HUES48 (cell line): ENCODE data around the gene ULK1.

Experiments
- H3K27ac ChIP-seq: one replicate; pipeline ENCODE4 v1.7.0; 2013; ENCODE audit warnings: low read depth, low read length, inconsistent platforms
- H3K27me3 ChIP-seq: 2 replicates; pipeline ENCODE4 v1.6.1; 2013; ENCODE audit warnings: mild to moderate bottlenecking, low read length; ENCODE audit not compliant: control insufficient read depth, insufficient read depth
- H3K36me3 ChIP-seq: 2 replicates; pipeline ENCODE4 v1.6.1; 2013; ENCODE audit warnings: low read length; ENCODE audit not compliant: control insufficient read depth, insufficient read depth
- H3K4me1 ChIP-seq: 2 replicates; pipeline ENCODE4 v1.6.1; 2013; ENCODE audit warnings: mild to moderate bottlenecking, low read length; ENCODE audit not compliant: control insufficient read depth, insufficient read depth
- H3K4me3 ChIP-seq: 2 replicates; pipeline ENCODE4 v1.5.1; 2013; ENCODE audit warnings: mild to moderate bottlenecking, low read depth, low read length
- H3K9ac ChIP-seq: 2 replicates; pipeline ENCODE4 v1.6.1; 2013; ENCODE audit warnings: mild to moderate bottlenecking, low read depth, low read length, moderate library complexity
- H3K9me3 ChIP-seq: 2 replicates; pipeline ENCODE4 v1.6.1; 2013; ENCODE audit warnings: low read length; ENCODE audit not compliant: control insufficient read depth, insufficient read depth

ULK1 gene

DNA sequence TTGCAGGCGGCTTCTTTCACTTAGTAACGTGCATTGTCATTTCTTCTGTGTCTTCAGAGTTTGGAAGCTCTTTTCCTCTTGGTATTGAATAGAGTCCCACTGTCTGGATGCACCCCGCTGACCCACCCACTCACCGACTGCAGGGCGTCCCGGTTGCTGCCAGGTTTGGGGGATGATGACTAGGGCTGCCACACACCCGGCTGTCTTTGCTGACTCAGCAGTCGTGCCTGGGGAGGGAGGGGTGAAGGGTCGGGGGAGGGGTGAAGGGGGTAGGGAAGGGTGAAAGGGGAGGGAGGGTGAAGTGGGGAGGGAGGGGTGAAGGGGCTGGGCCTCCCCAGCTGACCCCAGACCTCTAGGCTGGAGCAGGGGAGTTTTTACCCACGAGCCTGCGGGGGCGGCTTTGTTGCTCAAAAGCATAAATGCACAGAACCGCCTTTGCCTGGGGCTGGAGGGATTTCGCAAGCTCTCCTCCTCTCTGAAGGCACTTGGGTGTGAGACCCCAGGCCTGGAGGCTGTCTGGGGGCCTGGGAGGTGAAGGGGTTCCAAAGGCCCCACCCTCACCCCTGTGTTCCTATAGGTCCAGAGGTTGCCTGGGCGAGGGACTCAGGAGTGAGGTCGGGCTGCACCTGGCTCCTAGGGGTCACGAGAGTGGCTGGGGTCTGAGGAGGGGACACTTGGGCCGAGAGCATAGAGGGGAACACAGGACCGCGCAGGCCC, 31.3 kb upstream of the ULK1 start:
- no peak overlapping the region for H3K4me3 ChIP-seq
- peak overlapping the region; percentile 60 for H3K27ac ChIP-seq
- no peaks in the 10 kb centered on the region for H3K9me3 ChIP-seq
- H3K36me3 ChIP-seq, result no peaks in the 10 kb centered on the region
- peaks cover 19% of the 10 kb centered on the region for H3K4me1 ChIP-seq
- no peaks in the 10 kb centered on the region for H3K27me3 ChIP-seq
- H3K9ac ChIP-seq, result no peak overlapping the region

DNA sequence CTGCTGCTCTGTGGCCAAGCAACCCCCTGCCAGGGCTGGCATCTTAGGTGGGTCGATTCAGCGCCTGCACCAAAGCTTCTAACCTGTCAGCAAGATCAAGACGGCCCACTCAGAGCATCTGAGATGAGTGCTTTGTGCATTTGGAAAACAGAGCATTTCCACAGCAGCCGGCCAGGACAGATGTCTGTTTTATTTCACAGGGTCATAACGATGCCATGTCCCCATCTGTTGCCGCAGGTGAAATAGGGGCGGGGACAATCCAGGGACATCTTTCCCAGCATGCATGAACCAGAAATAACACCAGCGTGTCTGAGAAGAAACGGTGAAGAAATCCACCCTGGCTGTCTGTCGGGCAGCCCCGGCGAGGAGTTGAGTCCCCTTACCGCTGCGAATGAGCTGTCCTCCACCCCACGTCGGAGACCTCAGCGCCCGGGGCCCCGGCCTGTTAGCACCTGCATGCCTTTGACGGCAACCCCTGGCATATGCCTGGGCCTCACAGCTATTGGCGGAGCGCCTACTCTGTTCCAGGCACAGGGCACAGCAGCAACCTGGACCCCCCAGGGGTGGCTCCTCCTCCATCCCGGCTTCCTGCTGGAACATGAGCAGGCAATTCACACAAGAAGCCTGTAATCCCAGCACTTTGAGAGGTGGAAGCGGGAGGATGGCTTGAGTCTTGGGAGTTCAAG, 30.6 kb upstream of the ULK1 start:
- Histone ChIP-seq H3K9me3 (no peaks in the 10 kb centered on the region), H3K9ac (no peak overlapping the region), H3K27ac (peak overlapping the region; percentile 60), H3K4me1 (peaks cover 19% of the 10 kb centered on the region), H3K27me3 (no peaks in the 10 kb centered on the region), H3K36me3 (no peaks in the 10 kb centered on the region), H3K4me3 (no peak overlapping the region)

DNA sequence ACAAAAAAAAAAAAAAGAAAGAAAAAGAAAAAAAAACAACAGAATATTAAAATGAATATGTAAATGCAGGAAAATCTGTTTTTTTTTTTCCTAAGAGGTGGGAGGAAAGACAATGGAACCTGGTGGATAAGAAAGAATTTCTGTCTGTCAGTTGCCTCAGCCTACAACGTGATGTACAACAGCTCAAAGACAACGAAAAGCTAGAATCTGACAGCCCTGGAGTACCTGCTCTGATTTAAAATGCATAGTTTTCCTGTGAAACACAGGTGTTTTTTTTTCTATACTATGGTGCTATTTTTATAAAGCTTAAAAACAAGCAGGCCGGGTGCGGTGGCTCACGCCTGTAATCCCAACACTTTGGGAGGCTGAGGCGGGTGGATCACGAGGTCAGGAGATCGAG, 30.0 kb upstream of the ULK1 start:
- Histone ChIP-seq H3K27ac (no peak overlapping the region), H3K9ac (no peak overlapping the region), H3K36me3 (no peaks in the 10 kb centered on the region), H3K27me3 (no peaks in the 10 kb centered on the region), H3K4me1 (peaks cover 19% of the 10 kb centered on the region), H3K9me3 (no peaks in the 10 kb centered on the region), H3K4me3 (no peak overlapping the region)

DNA sequence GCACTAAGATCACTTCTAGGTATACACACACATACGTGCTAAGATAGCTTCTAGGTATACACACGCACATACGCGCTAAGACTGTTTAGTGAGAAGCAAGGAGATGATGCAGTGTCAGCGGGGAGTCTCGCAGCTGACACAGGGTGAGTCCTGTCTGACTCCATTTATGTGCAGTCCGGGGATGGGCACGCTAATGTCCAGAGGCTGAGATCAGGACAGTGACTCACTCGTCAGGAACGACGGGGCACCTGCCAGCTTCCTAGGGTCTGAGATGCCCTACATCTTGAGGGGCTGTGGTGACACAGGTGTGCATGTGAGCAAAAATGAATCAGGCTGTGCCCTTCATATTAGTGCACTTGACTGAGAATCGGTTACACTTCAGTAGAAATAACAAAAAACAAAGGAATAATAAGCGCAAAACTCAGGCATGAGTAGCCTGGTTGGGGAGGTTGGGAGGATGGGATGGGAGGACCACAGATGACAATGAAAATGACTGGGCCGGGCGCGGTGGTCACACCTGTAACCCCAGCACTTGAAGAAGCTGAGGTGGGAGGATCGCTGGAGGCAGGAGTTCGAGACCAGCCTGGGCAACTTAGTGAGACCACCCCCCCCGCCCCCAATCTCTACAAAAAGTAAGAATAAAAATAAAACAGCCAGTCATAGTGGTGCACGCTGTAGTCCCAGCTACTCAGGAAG, 29.1 kb upstream of the ULK1 start:
- Histone ChIP-seq H3K4me3 (no peak overlapping the region), H3K9ac (no peak overlapping the region), H3K4me1 (peaks cover 19% of the 10 kb centered on the region), H3K36me3 (no peaks in the 10 kb centered on the region), H3K27ac (no peak overlapping the region), H3K9me3 (no peaks in the 10 kb centered on the region), H3K27me3 (no peaks in the 10 kb centered on the region)

DNA sequence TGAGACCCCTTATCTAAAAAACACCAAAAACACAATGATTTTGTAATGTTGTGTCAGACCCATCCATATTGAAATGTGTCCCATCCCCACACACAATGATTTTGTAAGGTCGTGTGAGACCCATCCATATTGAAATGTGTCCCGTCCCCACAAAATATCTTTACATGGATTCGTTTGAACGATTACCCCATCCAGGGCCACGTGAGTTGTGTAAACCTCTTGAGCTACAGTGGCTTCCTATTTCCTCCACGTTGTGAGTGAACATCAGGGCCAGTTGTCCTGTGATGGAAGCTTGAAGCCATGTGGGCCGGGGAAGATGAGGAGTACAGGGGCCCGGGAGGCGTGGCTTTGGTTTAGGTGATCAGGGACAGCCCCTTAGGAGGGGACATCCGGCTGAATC, 27.0 kb upstream of the ULK1 start:
- H3K27me3 ChIP-seq, result no peaks in the 10 kb centered on the region
- no peaks in the 10 kb centered on the region for H3K36me3 ChIP-seq
- H3K4me1 ChIP-seq, result peaks cover 11% of the 10 kb centered on the region
- H3K27ac ChIP-seq, result no peak overlapping the region
- no peaks in the 10 kb centered on the region for H3K9me3 ChIP-seq
- no peak overlapping the region for H3K4me3 ChIP-seq
- no peak overlapping the region for H3K9ac ChIP-seq

DNA sequence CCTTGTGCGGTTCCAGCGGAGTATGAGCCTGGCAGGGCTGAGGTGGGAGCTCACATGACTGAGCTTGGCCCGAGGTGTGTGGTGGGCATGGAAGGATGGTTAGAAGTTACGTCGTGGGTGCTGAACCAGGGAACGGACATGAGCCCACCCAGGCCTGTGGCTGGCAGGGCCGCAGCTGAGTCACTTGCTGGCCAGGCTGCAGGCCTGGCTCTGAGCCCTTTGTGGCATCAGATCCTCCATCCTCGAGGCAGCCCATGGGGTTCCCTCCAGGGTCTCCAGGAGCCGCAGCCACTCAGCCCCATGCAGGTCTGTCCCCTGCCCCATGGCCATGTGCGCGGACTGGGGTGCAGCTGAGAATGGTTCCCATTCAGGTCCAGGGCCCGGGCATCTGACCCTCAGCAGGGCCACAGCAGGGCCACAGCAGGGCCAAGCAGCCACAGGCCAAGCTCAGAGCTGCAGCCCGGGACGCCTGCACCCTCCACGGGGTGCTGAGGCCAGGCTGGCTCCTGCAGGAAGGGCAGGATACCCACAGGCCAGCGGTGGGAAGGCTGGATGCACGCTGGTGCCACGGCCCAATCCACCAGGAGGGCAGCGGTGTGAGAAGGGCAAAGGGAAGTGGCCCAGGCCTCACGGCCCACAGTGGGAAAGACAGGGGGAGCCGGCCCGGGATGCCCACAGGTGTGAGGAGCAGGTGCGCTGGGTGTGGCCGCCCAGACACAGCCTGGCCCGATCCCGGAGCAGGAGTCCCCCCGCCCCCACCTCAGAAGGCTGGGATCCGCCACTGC, 26.3 kb upstream of the ULK1 start:
- Histone ChIP-seq H3K36me3 (no peaks in the 10 kb centered on the region), H3K27ac (no peak overlapping the region), H3K4me1 (peaks cover 6% of the 10 kb centered on the region; the same call in 1 of the 2 replicates), H3K9ac (no peak overlapping the region), H3K27me3 (no peaks in the 10 kb centered on the region), H3K4me3 (no peak overlapping the region), H3K9me3 (no peaks in the 10 kb centered on the region)

DNA sequence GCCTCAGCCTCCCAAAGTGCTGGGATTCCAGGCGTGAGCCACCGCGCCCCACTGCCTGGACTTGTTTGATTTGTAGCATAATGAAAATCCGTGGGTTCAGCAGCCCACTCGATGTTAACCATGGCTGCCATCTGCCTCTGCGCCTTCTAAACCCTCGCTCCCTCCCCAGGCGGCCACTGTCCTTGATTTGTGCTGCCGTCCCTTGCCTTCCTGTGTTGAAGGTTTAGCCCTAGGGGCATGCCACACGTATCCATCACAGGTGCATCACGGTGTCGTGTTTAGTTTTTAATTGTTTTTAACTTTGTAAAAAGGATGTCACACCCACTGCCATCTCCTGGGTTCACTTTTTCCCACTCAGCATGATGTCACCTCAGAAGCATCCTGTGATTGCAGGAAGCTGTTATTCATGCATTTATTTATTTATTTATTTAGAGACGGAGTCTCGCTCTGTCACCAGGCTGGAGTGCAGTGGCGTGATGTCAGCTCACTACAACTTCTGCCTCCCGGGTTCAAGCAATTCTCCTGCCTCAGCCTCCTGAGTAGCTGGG, 24.5 kb upstream of the ULK1 start:
- no peak overlapping the region for H3K27ac ChIP-seq
- no peak overlapping the region for H3K4me3 ChIP-seq
- H3K4me1 ChIP-seq, result no peaks in the 10 kb centered on the region
- H3K36me3 ChIP-seq, result no peaks in the 10 kb centered on the region
- no peak overlapping the region for H3K9ac ChIP-seq
- H3K9me3 ChIP-seq, result no peaks in the 10 kb centered on the region
- no peaks in the 10 kb centered on the region for H3K27me3 ChIP-seq

DNA sequence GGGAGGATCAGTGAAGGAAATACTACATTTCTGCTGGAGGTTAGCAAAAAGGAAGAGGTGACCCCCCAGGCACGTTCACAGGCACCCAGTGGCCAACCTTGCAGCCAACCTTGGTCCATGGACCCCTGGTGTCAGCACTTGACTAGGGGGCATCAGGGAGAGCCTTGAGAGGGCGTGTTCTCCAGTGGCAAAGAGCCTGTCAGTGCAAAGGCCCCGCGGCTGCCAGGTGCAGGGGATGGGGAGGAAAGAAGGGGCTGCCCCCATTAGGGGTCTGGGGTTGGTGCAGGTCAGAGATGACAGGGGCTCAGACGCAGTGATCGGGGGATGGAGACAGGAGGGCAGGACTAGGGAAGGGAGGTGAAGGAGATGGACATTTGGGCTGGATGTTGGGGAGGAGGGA, 22.7 kb upstream of the ULK1 start:
- H3K9me3 ChIP-seq, result no peaks in the 10 kb centered on the region
- no peaks in the 10 kb centered on the region for H3K4me1 ChIP-seq
- H3K36me3 ChIP-seq, result no peaks in the 10 kb centered on the region
- no peak overlapping the region for H3K9ac ChIP-seq
- no peak overlapping the region for H3K27ac ChIP-seq
- no peaks in the 10 kb centered on the region for H3K27me3 ChIP-seq
- no peak overlapping the region for H3K4me3 ChIP-seq

DNA sequence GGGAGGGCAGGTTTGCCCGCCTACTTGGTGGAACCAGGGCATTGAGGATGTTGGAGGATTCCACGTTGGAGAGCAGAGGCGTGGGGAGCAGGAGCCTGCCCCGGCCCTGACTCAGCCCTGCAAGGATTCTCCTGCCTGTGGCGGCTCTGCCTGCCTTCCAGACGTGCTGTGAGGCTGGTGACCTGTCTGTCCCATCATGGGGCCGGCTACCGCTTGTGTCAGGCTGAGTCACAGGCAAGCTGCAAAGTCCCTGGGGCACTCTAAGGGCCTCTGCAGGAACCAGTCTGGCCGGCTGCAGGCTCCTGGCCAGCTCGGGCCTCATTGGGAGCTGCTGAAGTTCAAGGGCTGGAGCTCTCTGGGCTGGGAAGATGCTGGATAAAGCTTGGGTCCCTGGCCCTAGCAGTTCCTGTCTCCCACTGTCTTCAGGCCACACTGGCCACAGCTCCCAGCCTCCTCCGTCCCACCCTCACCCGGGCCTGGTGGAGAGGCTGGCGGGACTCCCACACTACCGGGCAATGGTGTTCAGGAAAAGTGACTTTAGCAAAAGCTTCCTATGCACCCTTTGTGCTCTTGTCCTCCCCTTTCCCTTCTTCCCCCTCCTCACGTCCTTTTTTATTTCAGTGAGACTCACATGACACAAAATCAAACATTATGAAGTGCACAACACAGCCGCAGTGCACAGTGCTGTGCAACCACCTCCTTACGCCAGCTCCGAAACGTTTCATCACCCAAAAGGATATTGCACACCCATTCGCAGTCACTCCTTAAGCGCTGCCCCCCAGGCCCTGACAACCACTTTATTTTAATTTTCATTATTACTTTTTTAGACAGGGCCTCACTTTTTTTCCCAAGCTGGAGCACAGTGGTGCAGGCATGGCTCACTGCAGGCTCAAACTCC, 22.0 kb upstream of the ULK1 start:
- Histone ChIP-seq H3K9me3 (no peaks in the 10 kb centered on the region), H3K4me1 (no peaks in the 10 kb centered on the region), H3K27ac (no peak overlapping the region), H3K4me3 (no peak overlapping the region), H3K36me3 (no peaks in the 10 kb centered on the region), H3K9ac (no peak overlapping the region), H3K27me3 (no peaks in the 10 kb centered on the region)

DNA sequence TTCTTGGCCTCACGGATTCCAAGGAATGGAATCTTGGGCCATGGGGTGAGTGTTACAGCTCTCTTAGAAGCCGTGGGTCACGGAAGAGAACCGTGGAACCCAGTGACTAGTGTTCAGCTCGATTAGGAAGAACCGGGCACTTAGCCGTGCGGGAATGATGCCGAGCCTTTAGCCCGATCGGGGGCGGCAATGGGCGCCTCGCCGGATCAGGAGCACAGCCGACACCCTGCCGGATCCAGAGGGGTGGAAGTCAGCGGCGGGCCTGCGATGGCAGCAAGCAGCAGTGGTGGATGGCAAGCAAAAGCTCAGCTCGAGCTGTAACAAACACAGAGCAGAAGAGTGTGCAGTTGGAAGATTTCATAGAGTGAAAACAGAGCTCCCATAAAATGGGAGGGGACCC, 21.1 kb upstream of the ULK1 start:
- Histone ChIP-seq H3K9me3 (no peaks in the 10 kb centered on the region), H3K27ac (no peak overlapping the region), H3K4me3 (no peak overlapping the region), H3K27me3 (no peaks in the 10 kb centered on the region), H3K4me1 (0 out of 2 replicates have a peak, but pooled peaks cover 3% of the 10 kb centered on the region), H3K36me3 (no peaks in the 10 kb centered on the region), H3K9ac (no peak overlapping the region)
